ENCODE measurements around the gene ENC1. TPM values are rescaled to one million over a fixed set of nuclear protein-coding genes. Genes with fewer than 3 reads are reported as not detected.

Gene ENC1
- total RNA-seq, 1 experiment from 2014 or later: 24.5 TPM

- POLR2A ChIA-PET (ENCODE audit: unreplicated experiment): no interaction called here
- H3K9me3 ChIP-seq (ENCODE audit: low read length): no peaks in the 10 kb centered on the region
- H3K27ac ChIP-seq (ENCODE audit: low read length): no peak overlapping the region
- no peaks in the 10 kb centered on the region for H3F3A ChIP-seq (ENCODE audit: low read length, unreplicated experiment)
- TF ChIP-seq EZH2 (IDR thresholded peaks at IDR 0.05; ENCODE audit: low read length, unreplicated experiment) (no peak), EZH2phosphoT487 (IDR thresholded peaks at IDR 0.05; ENCODE audit: borderline replicate concordance, low read length) (no peak)
- TF ChIP-seq, protein P1, sequence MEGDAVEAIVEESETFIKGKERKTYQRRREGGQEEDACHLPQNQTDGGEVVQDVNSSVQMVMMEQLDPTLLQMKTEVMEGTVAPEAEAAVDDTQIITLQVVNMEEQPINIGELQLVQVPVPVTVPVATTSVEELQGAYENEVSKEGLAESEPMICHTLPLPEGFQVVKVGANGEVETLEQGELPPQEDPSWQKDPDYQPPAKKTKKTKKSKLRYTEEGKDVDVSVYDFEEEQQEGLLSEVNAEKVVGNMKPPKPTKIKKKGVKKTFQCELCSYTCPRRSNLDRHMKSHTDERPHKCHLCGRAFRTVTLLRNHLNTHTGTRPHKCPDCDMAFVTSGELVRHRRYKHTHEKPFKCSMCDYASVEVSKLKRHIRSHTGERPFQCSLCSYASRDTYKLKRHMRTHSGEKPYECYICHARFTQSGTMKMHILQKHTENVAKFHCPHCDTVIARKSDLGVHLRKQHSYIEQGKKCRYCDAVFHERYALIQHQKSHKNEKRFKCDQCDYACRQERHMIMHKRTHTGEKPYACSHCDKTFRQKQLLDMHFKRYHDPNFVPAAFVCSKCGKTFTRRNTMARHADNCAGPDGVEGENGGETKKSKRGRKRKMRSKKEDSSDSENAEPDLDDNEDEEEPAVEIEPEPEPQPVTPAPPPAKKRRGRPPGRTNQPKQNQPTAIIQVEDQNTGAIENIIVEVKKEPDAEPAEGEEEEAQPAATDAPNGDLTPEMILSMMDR (conservative IDR thresholded peaks at IDR 0.05; ENCODE audit: low read depth, low read length): no peak
- no peaks in the 10 kb centered on the region for H4K20me1 ChIP-seq (ENCODE audit: low read length)
- ATAC-seq: no peak
- no peaks in the 10 kb centered on the region for H3K9me2 ChIP-seq (replicated peaks; ENCODE audit: low read length)
- CTCF ChIA-PET: no interaction called here
- no peak for DNase-seq
- no peak overlapping the region for H2AFZ ChIP-seq (ENCODE audit: low read length)
- no peak overlapping the region for H3K4me3 ChIP-seq (ENCODE audit: low read length)
- BruUV-seq (replicated peaks): no TSS peak
- no peak overlapping the region for H3K4me2 ChIP-seq (ENCODE audit: low read length)
- no peaks in the 10 kb centered on the region for H3K36me3 ChIP-seq (ENCODE audit: low read depth, low read length)
- intact Hi-C loops (cut with micrococcal nuclease): no loop called here
- peaks cover 8% of the 10 kb centered on the region; the same call in 1 of the 2 replicates for H3K4me1 ChIP-seq (ENCODE audit: insufficient read depth, low read length)
- no peaks in the 10 kb centered on the region for H3K27me3 ChIP-seq (ENCODE audit: low read length)
- H3K79me2 ChIP-seq (ENCODE audit: low read length): no peaks in the 10 kb centered on the region
- no peak overlapping the region for H3K9ac ChIP-seq (ENCODE audit: low read length)
Observed at GRCh38 chr5:74618106-74618505, 22.4 kb downstream of the ENC1 start.

DNA sequence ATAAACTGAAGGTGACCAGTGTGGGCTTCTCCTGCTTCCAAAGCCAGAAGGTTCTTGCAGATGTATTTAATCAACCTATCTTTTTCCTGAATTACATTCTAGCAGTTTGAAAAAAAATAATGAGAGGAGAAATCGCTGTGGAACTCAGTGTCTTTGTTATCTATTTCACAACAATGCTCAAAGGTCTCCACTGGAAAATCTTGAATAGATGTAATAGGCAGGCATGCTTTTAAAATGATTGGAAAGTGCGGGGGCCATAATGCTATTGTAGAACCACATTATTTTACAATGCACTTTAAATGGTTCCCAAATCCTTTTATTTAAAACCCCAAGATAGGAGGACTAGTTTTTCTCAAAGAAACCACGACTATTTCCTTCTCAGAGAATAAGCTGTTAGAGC, 23.3 kb downstream of the ENC1 start:
- Histone ChIP-seq H3K27ac (ENCODE audit: low read length) (no peak overlapping the region), H3K79me2 (ENCODE audit: low read length) (no peaks in the 10 kb centered on the region), H3K27me3 (ENCODE audit: low read length) (no peaks in the 10 kb centered on the region), H3F3A (ENCODE audit: low read length, unreplicated experiment) (no peaks in the 10 kb centered on the region), H3K9me3 (ENCODE audit: low read length) (no peaks in the 10 kb centered on the region), H3K9me2 (replicated peaks; ENCODE audit: low read length) (no peaks in the 10 kb centered on the region), H3K4me2 (ENCODE audit: low read length) (no peak overlapping the region), H3K36me3 (ENCODE audit: low read depth, low read length) (no peaks in the 10 kb centered on the region), H3K4me1 (ENCODE audit: insufficient read depth, low read length) (peaks cover 3% of the 10 kb centered on the region; the same call in 1 of the 2 replicates), H4K20me1 (ENCODE audit: low read length) (no peaks in the 10 kb centered on the region), H3K9ac (ENCODE audit: low read length) (no peak overlapping the region), H3K4me3 (ENCODE audit: low read length) (no peak overlapping the region), H2AFZ (ENCODE audit: low read length) (no peak overlapping the region)
- no peak for ATAC-seq
- intact Hi-C loops (cut with micrococcal nuclease): no loop called here
- TF ChIP-seq EZH2 (IDR thresholded peaks at IDR 0.05; ENCODE audit: low read length, unreplicated experiment): no peak
- TF ChIP-seq, protein P1 (conservative IDR thresholded peaks at IDR 0.05; ENCODE audit: low read depth, low read length): no peak
- TF ChIP-seq EZH2phosphoT487 (IDR thresholded peaks at IDR 0.05; ENCODE audit: borderline replicate concordance, low read length): no peak
- CTCF ChIA-PET: no interaction called here
- no TSS peak for BruUV-seq (replicated peaks)
- no peak for DNase-seq
- POLR2A ChIA-PET (ENCODE audit: unreplicated experiment): no interaction called here

DNA sequence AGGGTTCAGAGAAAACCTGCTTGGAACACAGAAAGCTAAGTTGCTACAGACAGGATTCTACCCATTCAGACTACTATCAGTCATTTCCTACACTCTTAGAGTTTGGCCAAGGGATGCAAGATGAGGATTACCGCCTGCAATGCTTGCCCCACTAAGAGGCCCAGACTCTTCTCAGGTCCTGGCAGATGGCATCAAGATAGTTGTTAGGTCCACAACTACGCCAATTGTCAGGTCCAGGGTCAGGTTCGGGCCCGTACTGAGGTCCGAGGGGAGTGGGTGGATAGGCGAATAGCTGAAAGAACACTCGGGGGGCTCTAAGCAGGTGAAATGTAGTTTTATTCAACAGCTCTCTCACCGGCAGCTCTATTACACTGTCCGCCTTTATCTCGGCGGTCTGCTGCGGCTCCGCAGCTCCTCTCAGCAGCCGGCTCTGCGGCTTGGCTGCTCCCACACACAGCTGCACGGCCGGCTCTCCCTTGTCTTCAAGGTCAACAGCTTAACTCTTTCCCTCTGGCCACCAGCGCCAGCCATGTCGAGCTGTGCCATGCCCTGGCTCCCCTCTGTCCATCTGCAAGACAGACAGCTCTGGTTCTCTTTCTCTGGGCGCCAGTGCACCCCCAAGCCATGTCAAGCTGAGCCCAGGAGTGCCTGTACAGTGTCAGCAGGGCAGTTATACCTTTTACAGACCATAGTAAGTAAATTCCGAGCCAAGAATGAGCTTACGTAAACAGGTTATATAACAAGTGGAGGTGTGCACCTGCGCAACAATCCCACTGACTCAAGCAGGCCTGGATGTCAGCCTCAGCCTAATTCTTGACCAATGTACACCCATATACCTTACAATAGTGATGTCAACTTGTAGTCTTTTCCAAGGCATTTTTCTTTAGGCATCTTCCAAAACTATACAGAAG, 24.0 kb downstream of the ENC1 start:
- Histone ChIP-seq H3F3A (ENCODE audit: low read length, unreplicated experiment) (no peaks in the 10 kb centered on the region), H3K4me1 (ENCODE audit: insufficient read depth, low read length) (no peaks in the 10 kb centered on the region), H3K27me3 (ENCODE audit: low read length) (no peaks in the 10 kb centered on the region), H3K4me2 (ENCODE audit: low read length) (no peak overlapping the region), H3K9ac (ENCODE audit: low read length) (no peak overlapping the region), H3K9me2 (replicated peaks; ENCODE audit: low read length) (no peaks in the 10 kb centered on the region), H4K20me1 (ENCODE audit: low read length) (no peaks in the 10 kb centered on the region), H3K9me3 (ENCODE audit: low read length) (no peaks in the 10 kb centered on the region), H3K79me2 (ENCODE audit: low read length) (no peaks in the 10 kb centered on the region), H3K4me3 (ENCODE audit: low read length) (no peak overlapping the region), H2AFZ (ENCODE audit: low read length) (no peak overlapping the region), H3K27ac (ENCODE audit: low read length) (no peak overlapping the region), H3K36me3 (ENCODE audit: low read depth, low read length) (no peaks in the 10 kb centered on the region)
- no TSS peak for BruUV-seq (replicated peaks)
- TF ChIP-seq, protein P1 (conservative IDR thresholded peaks at IDR 0.05; ENCODE audit: low read depth, low read length): no peak
- TF ChIP-seq EZH2phosphoT487 (IDR thresholded peaks at IDR 0.05; ENCODE audit: borderline replicate concordance, low read length) (no peak), EZH2 (IDR thresholded peaks at IDR 0.05; ENCODE audit: low read length, unreplicated experiment) (no peak)
- ChIA-PET POLR2A (ENCODE audit: unreplicated experiment) (no interaction called here), CTCF (no interaction called here)
- intact Hi-C loops (cut with micrococcal nuclease): no loop called here
- ATAC-seq (no peak), DNase-seq (no peak)
